ENCODE measurements around the gene SHBG. TPM values are rescaled to one million over a fixed set of nuclear protein-coding genes. Genes with fewer than 3 reads are reported as not detected.

The SHBG gene
- 0.79 TPM in 1 of 2 replicates, not detected in the other for total RNA-seq

- TF ChIP-seq, protein P1, sequence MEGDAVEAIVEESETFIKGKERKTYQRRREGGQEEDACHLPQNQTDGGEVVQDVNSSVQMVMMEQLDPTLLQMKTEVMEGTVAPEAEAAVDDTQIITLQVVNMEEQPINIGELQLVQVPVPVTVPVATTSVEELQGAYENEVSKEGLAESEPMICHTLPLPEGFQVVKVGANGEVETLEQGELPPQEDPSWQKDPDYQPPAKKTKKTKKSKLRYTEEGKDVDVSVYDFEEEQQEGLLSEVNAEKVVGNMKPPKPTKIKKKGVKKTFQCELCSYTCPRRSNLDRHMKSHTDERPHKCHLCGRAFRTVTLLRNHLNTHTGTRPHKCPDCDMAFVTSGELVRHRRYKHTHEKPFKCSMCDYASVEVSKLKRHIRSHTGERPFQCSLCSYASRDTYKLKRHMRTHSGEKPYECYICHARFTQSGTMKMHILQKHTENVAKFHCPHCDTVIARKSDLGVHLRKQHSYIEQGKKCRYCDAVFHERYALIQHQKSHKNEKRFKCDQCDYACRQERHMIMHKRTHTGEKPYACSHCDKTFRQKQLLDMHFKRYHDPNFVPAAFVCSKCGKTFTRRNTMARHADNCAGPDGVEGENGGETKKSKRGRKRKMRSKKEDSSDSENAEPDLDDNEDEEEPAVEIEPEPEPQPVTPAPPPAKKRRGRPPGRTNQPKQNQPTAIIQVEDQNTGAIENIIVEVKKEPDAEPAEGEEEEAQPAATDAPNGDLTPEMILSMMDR (IDR thresholded peaks at IDR 0.05; ENCODE audit: insufficient read depth, low read length, poor library complexity, severe bottlenecking), result no peak
- H3K4me3 ChIP-seq (ENCODE audit: low read depth, low read length), result no peak within 1 kb of the TSS
- no peaks in the 10 kb centered on the region for H3K36me3 ChIP-seq (ENCODE audit: control insufficient read depth, insufficient read depth, low read length)
- peaks cover 2% of the 10 kb centered on the region for H3K27me3 ChIP-seq (ENCODE audit: control insufficient read depth, insufficient read depth, low read length)
- no peak for DNase-seq (ENCODE audit: low read depth)
Observed at GRCh38 chr17:7629939-7630571, at the start of gene SHBG. Gene SHBG, plus strand, starts transcription at chr17:7630135. Its CDS starts 38 bp downstream, at chr17:7630173.

- H3K36me3 ChIP-seq (ENCODE audit: control insufficient read depth, insufficient read depth, low read length), result peaks cover 7% of the 10 kb centered on the region
- TF ChIP-seq, protein P1 (IDR thresholded peaks at IDR 0.05; ENCODE audit: insufficient read depth, low read length, poor library complexity, severe bottlenecking), result no peak
- DNase-seq (ENCODE audit: low read depth), result no peak
- H3K4me3 ChIP-seq (ENCODE audit: low read depth, low read length), result no peak overlapping the region
- no peaks in the 10 kb centered on the region for H3K27me3 ChIP-seq (ENCODE audit: control insufficient read depth, insufficient read depth, low read length)
Observed at GRCh38 chr17:7580604-7581575, 49.0 kb upstream of the SHBG start.

GRCh38 chr17:7582396-7583252 lies 47.3 kb upstream of the SHBG start:
- Histone ChIP-seq H3K36me3 (ENCODE audit: control insufficient read depth, insufficient read depth, low read length) (peaks cover 7% of the 10 kb centered on the region), H3K4me3 (ENCODE audit: low read depth, low read length) (peak overlapping the region; percentile 69), H3K27me3 (ENCODE audit: control insufficient read depth, insufficient read depth, low read length) (no peaks in the 10 kb centered on the region)
- TF ChIP-seq, protein P1 (IDR thresholded peaks at IDR 0.05; ENCODE audit: insufficient read depth, low read length, poor library complexity, severe bottlenecking), result no peak
- DNase-seq (ENCODE audit: low read depth), result no peak

- DNase-seq (ENCODE audit: low read depth), result peak; percentile 67
- Histone ChIP-seq H3K4me3 (ENCODE audit: low read depth, low read length) (peak within 1 kb of the TSS; percentile 69), H3K27me3 (ENCODE audit: control insufficient read depth, insufficient read depth, low read length) (no peaks in the 10 kb centered on the region), H3K36me3 (ENCODE audit: control insufficient read depth, insufficient read depth, low read length) (peaks cover 4% of the 10 kb centered on the region)
- TF ChIP-seq, protein P1 (IDR thresholded peaks at IDR 0.05; ENCODE audit: insufficient read depth, low read length, poor library complexity, severe bottlenecking), result no peak
Observed at GRCh38 chr17:7583253-7584109, 46.5 kb upstream of the SHBG start, which contains the start of gene MPDU1. Gene MPDU1, plus strand, starts transcription at chr17:7583852. Its CDS starts 11 bp downstream, at chr17:7583863.
